ENCODE results near the gene STK24. TPM values are rescaled to one million over a fixed set of nuclear protein-coding genes. Genes with fewer than 3 reads are reported as not detected.

STK24 gene
- total RNA-seq, 5 donors from 2014 or later (not counting 1 experiment from before 2014, with no cell fraction given), result 92.1 to 143 (median 113) TPM

- CTCF ChIA-PET, result interaction anchor here in 1 of 2 donors (1.1 kb wide), 1 partner anchor 12 kb away, joined by 3 read pairs; no protein-coding TSS in a partner anchor
- ATAC-seq (replicated peaks in 1 of 4) (peak in 2 of 4 experiments; percentile 28 to 41), DNase-seq (peak in 1 of 35 experiments; percentile 43)
- 56% methylated on average over 1 of the region's 7 CpGs for WGBS (ENCODE audit: insufficient coverage)
- Histone ChIP-seq H3K36me3 (ENCODE audit: control insufficient read depth in 2 of 2, extremely low read depth in 1 of 2, insufficient read depth in 1 of 2, low read length in 1 of 2) (peaks cover 0 to 12% of the 10 kb centered on the region in 2 donors), H3K4me3 (ENCODE audit: control insufficient read depth in 1 of 2, extremely low read depth in 1 of 2, low read length in 1 of 2) (no peak overlapping the region), H3K27me3 (replicated peaks in 1 of 2; ENCODE audit: control insufficient read depth in 2 of 2, extremely low read depth in 1 of 2, insufficient read depth in 2 of 2, low read length in 1 of 2) (no peaks in the 10 kb centered on the region), H3K9me3 (no peaks in the 10 kb centered on the region), H3K4me1 (ENCODE audit: control insufficient read depth in 1 of 2, extremely low read depth in 1 of 2, insufficient read depth in 2 of 2, low read length in 2 of 2) (peaks cover 9 to 42% of the 10 kb centered on the region in 2 experiments), H3K27ac (ENCODE audit: low read length) (peak overlapping the region; percentile 43)
- peak overlapping the region in 1 of 3 donors; percentile 28 for H3K4me3 Mint-ChIP-seq
- H3K36me3 Mint-ChIP-seq, result peaks cover 27% of the 10 kb centered on the region
- peaks cover 80 to 97% (median 97%) of the 10 kb centered on the region in 3 donors for H3K4me1 Mint-ChIP-seq
- no peaks in the 10 kb centered on the region for H3K9me3 Mint-ChIP-seq
- H3K27ac Mint-ChIP-seq, result peak overlapping the region; percentile 44 to 75
- H3K27me3 Mint-ChIP-seq, result no peaks in the 10 kb centered on the region
- POLR2A ChIA-PET, result no interaction called here
These were observed 65.5 kb downstream of the STK24 start for GRCh38 chr13:98511435-98511834.

DNA sequence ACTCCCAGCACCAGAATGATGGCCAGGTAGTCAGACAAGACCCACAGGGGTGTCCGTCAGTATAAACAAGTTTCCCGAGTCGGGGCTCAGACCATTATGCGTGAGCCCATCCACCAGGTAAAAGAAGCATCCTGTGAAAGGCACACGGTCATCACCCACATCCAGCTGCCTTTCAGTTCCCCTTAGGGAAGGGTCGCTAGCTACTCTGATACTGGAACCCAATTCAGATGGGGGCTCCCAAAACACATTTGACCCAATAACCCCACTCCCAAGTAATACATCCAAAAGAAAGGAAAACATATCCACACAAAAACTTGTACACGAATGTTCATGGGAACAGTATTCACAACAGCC is 66.8 kb downstream of the STK24 start:
- Mint-ChIP-seq H3K36me3 (peaks cover 28% of the 10 kb centered on the region), H3K27me3 (no peaks in the 10 kb centered on the region), H3K4me3 (peak overlapping the region in 1 of 3 donors; percentile 29), H3K4me1 (peaks cover 80 to 97% (median 97%) of the 10 kb centered on the region in 3 donors), H3K9me3 (no peaks in the 10 kb centered on the region), H3K27ac (peak overlapping the region; percentile 84 to 90)
- Histone ChIP-seq H3K27me3 (replicated peaks in 1 of 2; ENCODE audit: control insufficient read depth in 2 of 2, extremely low read depth in 1 of 2, insufficient read depth in 2 of 2, low read length in 1 of 2) (no peaks in the 10 kb centered on the region), H3K4me3 (ENCODE audit: control insufficient read depth in 1 of 2, extremely low read depth in 1 of 2, low read length in 1 of 2) (no peak overlapping the region), H3K36me3 (ENCODE audit: control insufficient read depth in 2 of 2, extremely low read depth in 1 of 2, insufficient read depth in 1 of 2, low read length in 1 of 2) (peaks cover 0 to 12% of the 10 kb centered on the region in 2 donors), H3K4me1 (ENCODE audit: control insufficient read depth in 1 of 2, extremely low read depth in 1 of 2, insufficient read depth in 2 of 2, low read length in 2 of 2) (peaks cover 9 to 44% of the 10 kb centered on the region in 2 experiments), H3K27ac (ENCODE audit: low read length) (peak overlapping the region; percentile 38), H3K9me3 (no peaks in the 10 kb centered on the region)
- DNase-seq (no peak), ATAC-seq (replicated peaks in 1 of 4) (no peak)
- POLR2A ChIA-PET, result no interaction called here
- CTCF ChIA-PET, result interaction anchor here in 1 of 2 donors (1.1 to 1.5 kb wide), 2 partner anchors 13 to 65 kb away, joined by 3 to 4 read pairs; no protein-coding TSS in a partner anchor
- WGBS (ENCODE audit: insufficient coverage), result 83% methylated on average over 6 of the region's 7 CpGs

DNA sequence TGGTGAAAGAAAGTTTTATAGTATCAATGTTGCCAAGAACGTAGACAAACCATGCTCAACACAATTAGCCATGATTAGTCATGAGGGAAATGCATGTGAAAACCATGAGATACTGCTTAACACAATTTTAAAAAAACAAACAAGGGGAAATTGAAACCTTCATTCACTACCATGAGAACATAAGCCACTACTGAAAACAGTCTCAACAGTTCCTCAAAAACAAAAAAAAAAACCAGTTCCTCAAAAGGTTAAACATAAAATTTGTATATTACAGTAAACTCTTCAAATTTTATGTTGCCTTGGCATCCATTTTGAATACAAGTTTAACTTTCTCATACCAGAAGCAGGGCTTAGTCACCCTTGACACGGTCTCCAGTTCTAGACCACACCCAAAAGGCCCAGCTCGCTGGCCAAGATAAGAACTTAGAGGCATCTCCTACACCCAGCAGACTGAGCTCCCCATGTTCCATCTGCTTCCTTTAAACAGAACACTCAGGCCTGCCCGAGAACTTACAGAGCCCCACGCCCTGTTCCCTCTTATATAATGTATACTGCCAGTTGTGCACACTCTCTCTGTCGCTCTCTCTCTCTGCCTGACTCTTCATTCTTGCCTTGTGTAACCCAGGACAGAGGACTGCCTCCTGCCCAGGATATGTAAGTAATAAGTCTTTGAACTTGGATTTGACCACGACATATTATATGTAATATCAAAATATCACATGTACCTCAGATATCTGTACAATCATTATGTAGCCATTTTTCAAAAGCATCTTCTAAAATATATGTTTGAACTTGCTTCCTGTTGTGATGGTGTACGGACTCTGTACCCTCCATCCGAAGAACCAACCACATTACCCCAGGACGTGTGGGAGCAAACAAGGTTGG is 67.4 kb downstream of the STK24 start:
- H3K36me3 ChIP-seq (ENCODE audit: control insufficient read depth in 2 of 2, extremely low read depth in 1 of 2, insufficient read depth in 1 of 2, low read length in 1 of 2), result peaks cover 0 to 14% of the 10 kb centered on the region in 2 donors
- Mint-ChIP-seq H3K9me3 (no peaks in the 10 kb centered on the region), H3K4me3 (peak overlapping the region; percentile 1 to 29 (median 2)), H3K36me3 (peaks cover 28% of the 10 kb centered on the region), H3K27ac (peak overlapping the region; percentile 84 to 90), H3K27me3 (no peaks in the 10 kb centered on the region), H3K4me1 (peaks cover 80 to 97% (median 97%) of the 10 kb centered on the region in 3 donors)
- H3K27ac ChIP-seq (ENCODE audit: low read length), result peak overlapping the region; percentile 38
- H3K4me3 ChIP-seq (ENCODE audit: control insufficient read depth in 1 of 2, extremely low read depth in 1 of 2, low read length in 1 of 2), result no peak overlapping the region
- H3K27me3 ChIP-seq (replicated peaks in 1 of 2; ENCODE audit: control insufficient read depth in 2 of 2, extremely low read depth in 1 of 2, insufficient read depth in 2 of 2, low read length in 1 of 2), result no peaks in the 10 kb centered on the region
- WGBS (ENCODE audit: insufficient coverage), result 39% methylated on average over 6 of the region's 10 CpGs
- ATAC-seq (replicated peaks in 1 of 4) (peak; percentile 63 to 76 (median 70)), DNase-seq (peak in 6 of 35 experiments; percentile 18 to 45 (median 28))
- ChIA-PET CTCF (interaction anchor here in 1 of 2 donors (0.7 to 1.5 kb wide), 3 partner anchors 8 to 64 kb away, joined by 4 to 5 read pairs (median 4); no protein-coding TSS in a partner anchor), POLR2A (interaction anchor here in 1 of 2 donors (1.1 kb wide), 1 partner anchor 9 kb away, joined by 3 read pairs; no protein-coding TSS in a partner anchor)
- no peaks in the 10 kb centered on the region for H3K9me3 ChIP-seq
- peaks cover 15 to 50% of the 10 kb centered on the region in 2 experiments for H3K4me1 ChIP-seq (ENCODE audit: control insufficient read depth in 1 of 2, extremely low read depth in 1 of 2, insufficient read depth in 2 of 2, low read length in 2 of 2)

DNA sequence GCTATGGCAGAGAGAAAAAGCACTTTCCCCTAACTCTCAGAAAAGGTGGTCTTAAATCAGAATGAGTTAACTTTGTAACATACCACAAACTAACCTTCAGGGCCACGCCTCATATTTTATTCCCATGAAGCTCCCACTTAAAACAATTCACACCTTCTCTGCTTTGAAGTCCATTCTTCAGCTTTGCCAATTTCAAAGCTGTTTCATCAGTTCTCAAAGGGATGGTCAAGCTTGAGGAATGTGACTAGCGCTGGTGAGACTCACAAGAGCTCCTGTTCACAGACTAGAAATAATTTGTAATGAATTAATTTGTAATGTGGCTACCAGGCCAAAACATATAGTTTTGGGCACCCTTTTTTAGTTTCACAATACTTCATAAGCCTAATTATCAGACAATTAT is 68.2 kb downstream of the STK24 start:
- POLR2A ChIA-PET, result interaction anchor here in 1 of 2 donors (0.6 to 1.1 kb wide), 2 partner anchors 8 to 25 kb away, joined by 3 read pairs; no protein-coding TSS in a partner anchor
- no peak overlapping the region for H3K4me3 Mint-ChIP-seq
- peaks cover 16 to 56% of the 10 kb centered on the region in 2 experiments for H3K4me1 ChIP-seq (ENCODE audit: control insufficient read depth in 1 of 2, extremely low read depth in 1 of 2, insufficient read depth in 2 of 2, low read length in 2 of 2)
- no peaks in the 10 kb centered on the region for H3K9me3 Mint-ChIP-seq
- 100% methylated on average over 1 of the region's 2 CpGs for WGBS (ENCODE audit: insufficient coverage)
- no peak overlapping the region for H3K4me3 ChIP-seq (ENCODE audit: control insufficient read depth in 1 of 2, extremely low read depth in 1 of 2, low read length in 1 of 2)
- H3K36me3 ChIP-seq (ENCODE audit: control insufficient read depth in 2 of 2, extremely low read depth in 1 of 2, insufficient read depth in 1 of 2, low read length in 1 of 2), result peaks cover 0 to 21% of the 10 kb centered on the region in 2 donors
- CTCF ChIA-PET, result interaction anchor here in 1 of 2 donors (0.7 to 1.5 kb wide), 4 partner anchors 8 to 63 kb away, joined by 4 to 5 read pairs (median 4); no protein-coding TSS in a partner anchor
- H3K9me3 ChIP-seq, result no peaks in the 10 kb centered on the region
- peaks cover 80 to 97% (median 97%) of the 10 kb centered on the region in 3 donors for H3K4me1 Mint-ChIP-seq
- H3K27me3 ChIP-seq (replicated peaks in 1 of 2; ENCODE audit: control insufficient read depth in 2 of 2, extremely low read depth in 1 of 2, insufficient read depth in 2 of 2, low read length in 1 of 2), result no peaks in the 10 kb centered on the region
- no peaks in the 10 kb centered on the region for H3K27me3 Mint-ChIP-seq
- DNase-seq, result no peak
- ATAC-seq (replicated peaks in 1 of 4), result no peak
- peak overlapping the region; percentile 38 for H3K27ac ChIP-seq (ENCODE audit: low read length)
- peak overlapping the region; percentile 84 to 90 for H3K27ac Mint-ChIP-seq
- H3K36me3 Mint-ChIP-seq, result peaks cover 30% of the 10 kb centered on the region

DNA sequence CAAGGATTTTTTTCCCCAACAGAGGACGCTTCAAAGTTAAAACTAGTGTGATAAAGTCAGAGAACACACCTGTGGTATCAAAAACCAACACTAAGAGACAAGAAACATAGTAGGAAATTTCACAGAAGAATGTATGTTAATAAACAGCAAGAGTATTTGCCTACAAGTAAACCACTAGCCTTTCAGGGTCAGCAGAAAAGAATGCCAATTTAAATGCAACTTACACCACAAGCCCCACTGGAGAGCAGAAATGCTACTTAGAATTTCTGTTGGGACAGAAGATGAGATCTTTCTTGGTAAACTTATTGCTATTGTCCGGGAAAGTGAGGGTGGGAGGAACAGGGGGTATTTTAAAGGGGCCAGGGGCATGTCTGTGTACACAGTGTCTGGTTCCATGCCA is 68.6 kb downstream of the STK24 start:
- H3K27me3 ChIP-seq (replicated peaks in 1 of 2; ENCODE audit: control insufficient read depth in 2 of 2, extremely low read depth in 1 of 2, insufficient read depth in 2 of 2, low read length in 1 of 2), result no peaks in the 10 kb centered on the region
- CTCF ChIA-PET, result interaction anchor here in 1 of 2 donors (0.7 kb wide), 2 partner anchors 15 to 31 kb away, joined by 4 to 5 read pairs; no protein-coding TSS in a partner anchor
- Mint-ChIP-seq H3K27me3 (no peaks in the 10 kb centered on the region), H3K36me3 (peaks cover 31% of the 10 kb centered on the region), H3K27ac (peak overlapping the region; percentile 49 to 90), H3K4me1 (peaks cover 81 to 98% (median 97%) of the 10 kb centered on the region in 3 donors), H3K9me3 (no peaks in the 10 kb centered on the region), H3K4me3 (no peak overlapping the region)
- H3K4me1 ChIP-seq (ENCODE audit: control insufficient read depth in 1 of 2, extremely low read depth in 1 of 2, insufficient read depth in 2 of 2, low read length in 2 of 2), result peaks cover 16 to 58% of the 10 kb centered on the region in 2 experiments
- ATAC-seq (replicated peaks in 1 of 4) (no peak), DNase-seq (no peak)
- H3K27ac ChIP-seq (ENCODE audit: low read length), result peak overlapping the region; percentile 38
- no CpG with 5 or more reads among the region's 2 CpGs for WGBS (ENCODE audit: insufficient coverage)
- no peak overlapping the region for H3K4me3 ChIP-seq (ENCODE audit: control insufficient read depth in 1 of 2, extremely low read depth in 1 of 2, low read length in 1 of 2)
- POLR2A ChIA-PET, result interaction anchor here in 1 of 2 donors (0.6 to 1.1 kb wide), 2 partner anchors 8 to 26 kb away, joined by 3 read pairs; no protein-coding TSS in a partner anchor
- H3K9me3 ChIP-seq, result no peaks in the 10 kb centered on the region
- H3K36me3 ChIP-seq (ENCODE audit: control insufficient read depth in 2 of 2, extremely low read depth in 1 of 2, insufficient read depth in 1 of 2, low read length in 1 of 2), result peaks cover 0 to 22% of the 10 kb centered on the region in 2 donors

DNA sequence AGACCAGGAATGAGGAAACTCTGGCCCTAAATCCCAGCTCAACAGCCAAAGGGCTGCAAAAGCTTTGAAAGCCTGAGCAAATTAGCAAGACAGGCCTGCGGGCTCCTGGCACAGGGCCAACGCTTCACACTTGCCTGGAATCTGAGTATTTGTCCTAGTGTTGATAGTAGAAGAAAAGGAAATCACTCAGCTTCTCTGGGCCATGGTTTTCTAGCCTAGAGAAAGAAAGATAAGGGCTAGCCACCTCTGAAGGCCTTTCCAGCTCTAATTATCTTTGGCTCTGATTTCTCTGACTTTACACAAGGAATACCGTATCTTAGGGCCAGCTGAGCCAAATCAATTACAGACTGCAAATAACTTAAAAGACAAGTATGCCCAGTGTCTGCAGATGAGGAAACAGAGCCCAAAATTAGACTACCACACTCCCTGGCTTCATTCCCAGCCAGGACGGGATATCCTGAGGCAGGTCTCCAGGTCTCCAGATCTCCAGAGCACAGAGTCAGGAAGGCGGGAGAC is 69.6 kb downstream of the STK24 start:
- Histone ChIP-seq H3K4me1 (ENCODE audit: control insufficient read depth in 1 of 2, extremely low read depth in 1 of 2, insufficient read depth in 2 of 2, low read length in 2 of 2) (peaks cover 16 to 59% of the 10 kb centered on the region in 2 experiments), H3K4me3 (ENCODE audit: control insufficient read depth in 1 of 2, extremely low read depth in 1 of 2, low read length in 1 of 2) (no peak overlapping the region), H3K27ac (ENCODE audit: low read length) (no peak overlapping the region), H3K27me3 (replicated peaks in 1 of 2; ENCODE audit: control insufficient read depth in 2 of 2, extremely low read depth in 1 of 2, insufficient read depth in 2 of 2, low read length in 1 of 2) (no peaks in the 10 kb centered on the region), H3K9me3 (no peaks in the 10 kb centered on the region), H3K36me3 (ENCODE audit: control insufficient read depth in 2 of 2, extremely low read depth in 1 of 2, insufficient read depth in 1 of 2, low read length in 1 of 2) (peaks cover 0 to 12% of the 10 kb centered on the region in 2 donors)
- ATAC-seq (replicated peaks in 1 of 4) (no peak), DNase-seq (no peak)
- Mint-ChIP-seq H3K4me3 (no peak overlapping the region), H3K9me3 (no peaks in the 10 kb centered on the region), H3K4me1 (peaks cover 87 to 97% (median 97%) of the 10 kb centered on the region in 3 donors), H3K36me3 (peaks cover 29% of the 10 kb centered on the region), H3K27ac (no peak overlapping the region), H3K27me3 (no peaks in the 10 kb centered on the region)
- POLR2A ChIA-PET, result interaction anchor here (0.5 to 0.6 kb wide), 2 partner anchors 33 to 129 kb away, joined by 3 to 4 read pairs; no protein-coding TSS in a partner anchor
- 95% methylated on average over 4 of the region's 5 CpGs for WGBS (ENCODE audit: insufficient coverage)
- CTCF ChIA-PET, result interaction anchor here in 1 of 2 donors (0.6 kb wide), 1 partner anchor 179 kb away, joined by 4 read pairs; no protein-coding TSS in a partner anchor
